B cell (primary cell): ENCODE data around the gene HS3ST3B1. TPM values are rescaled to one million over a fixed set of nuclear protein-coding genes. Genes with fewer than 3 reads are reported as not detected.

Experiments used
- ATAC-seq: fragments of 200-7000 bp; cut with Tn5 transposase; one replicate; pipeline ENCODE4 v1.10.0; 2021; ENCODE audit warnings: low read depth, mild to moderate bottlenecking, moderate number of reproducible peaks, moderate library complexity
- CTCF ChIA-PET: fragments of 350-600 bp; sonication (Branson Sonifier 250); formaldehyde crosslinking; loops from one replicate; lab custom pipeline; 2021; ENCODE audit warnings: antibody characterized with exemption, inconsistent platforms; lab: Charles Lee
- POLR2A ChIA-PET: fragments of 350-600 bp; sonication (Branson Sonifier 250); formaldehyde crosslinking; loops from one replicate; lab custom pipeline; 2021; ENCODE audit warnings: antibody characterized with exemption; lab: Charles Lee
- DNase-seq: peaks from one replicate; pipeline ENCODE4 v3.0.0; 2013
- H2AFZ ChIP-seq: 2 replicates; pipeline ENCODE4 v1.6.1; 2012; ENCODE audit warnings: mild to moderate bottlenecking, low read depth, low read length; ENCODE audit not compliant: insufficient read depth, poor library complexity, severe bottlenecking
- H3K27ac ChIP-seq, 2 donors: 1 replicate in 1 of 2; 2 replicates in 1 of 2; pipeline ENCODE4 v1.5.1; 2012 to 2013; ENCODE audit warnings: low read length in 2 of 2, mild to moderate bottlenecking in 2 of 2, moderate library complexity in 1 of 2
- H3K27me3 ChIP-seq, 4 experiments: fragments of 200-600 bp in 1 of 4; sonication (generic) in 1 of 4; replicated peaks in 1 of 4; 1 replicate in 2 of 4; 2 replicates in 2 of 4; pipeline versions ENCODE4 v1.6.1 to v1.7.0; 2013 to 2016; ENCODE audit warnings: low read length in 3 of 4, mild to moderate bottlenecking in 2 of 4, mixed read lengths in 1 of 4, moderate library complexity in 1 of 4; ENCODE audit not compliant: insufficient read depth in 4 of 4, control insufficient read depth in 3 of 4; ENCODE audit errors: control extremely low read depth in 1 of 4
- H3K36me3 ChIP-seq, 2 experiments: replicated peaks in 1 of 2; 1 replicate in 1 of 2; 2 replicates in 1 of 2; pipeline versions ENCODE4 v1.6.1 to v1.7.1; 2013; ENCODE audit warnings: low read length in 1 of 2; ENCODE audit not compliant: insufficient read depth in 2 of 2, control insufficient read depth in 1 of 2; ENCODE audit errors: control extremely low read depth in 1 of 2, extremely low read depth in 1 of 2
- H3K4me1 ChIP-seq, 2 donors: fragments of 200-600 bp in 1 of 2; sonication (generic) in 1 of 2; 1 replicate in 1 of 2; 2 replicates in 1 of 2; pipeline versions ENCODE4 v1.5.1 to v1.6.1; 2013 to 2017; ENCODE audit warnings: low read length in 2 of 2; ENCODE audit not compliant: control insufficient read depth in 2 of 2, insufficient read depth in 2 of 2
- H3K4me2 ChIP-seq: replicated peaks from 2 replicates; pipeline ENCODE3; 2012; ENCODE audit warnings: mild to moderate bottlenecking, low read depth, low read length; ENCODE audit not compliant: poor library complexity, severe bottlenecking
- H3K4me3 ChIP-seq, 5 experiments: fragments of 200-600 bp in 1 of 5; sonication (generic) in 1 of 5; 1 replicate in 3 of 5; 2 replicates in 2 of 5; pipeline versions ENCODE4 v1.5.1 to v1.7.0; 2011 to 2016; ENCODE audit warnings: low read length in 4 of 5, mild to moderate bottlenecking in 4 of 5, low read depth in 2 of 5, control low read depth in 1 of 5, moderate library complexity in 1 of 5; ENCODE audit not compliant: insufficient read depth in 1 of 5; ENCODE audit errors: control extremely low read depth in 1 of 5, extremely low read depth in 1 of 5
- H3K79me2 ChIP-seq: fragments of 200-600 bp; sonication (generic); one replicate; pipeline ENCODE4 v1.6.0; 2016; ENCODE audit warnings: low read length; ENCODE audit not compliant: control insufficient read depth, insufficient read depth
- H3K9ac ChIP-seq: fragments of 200-600 bp; sonication (generic); 2 replicates; pipeline ENCODE4 v1.6.1; 2017; ENCODE audit warnings: mild to moderate bottlenecking, low read length, moderate library complexity
- H3K9me3 ChIP-seq, 3 donors: one replicate each; pipeline versions ENCODE4 v1.6.1 to v1.7.1; 2013; ENCODE audit warnings: low read length in 2 of 3; ENCODE audit not compliant: control insufficient read depth in 2 of 3, insufficient read depth in 1 of 3; ENCODE audit errors: control extremely low read depth in 1 of 3
- H4K20me1 ChIP-seq: 2 replicates; pipeline ENCODE4 v1.6.0; 2012; ENCODE audit warnings: mild to moderate bottlenecking, low read length; ENCODE audit not compliant: insufficient read depth, control insufficient read depth, poor library complexity, severe bottlenecking
- H3K27ac Mint-ChIP-seq: one replicate; pipeline ENCODE4 v1.8.0; 2021; ENCODE audit warnings: mixed read lengths
- H3K27me3 Mint-ChIP-seq: one replicate; pipeline ENCODE4 v1.8.0; 2021; ENCODE audit warnings: mixed read lengths
- H3K4me1 Mint-ChIP-seq: one replicate; pipeline ENCODE4 v1.8.0; 2021; ENCODE audit warnings: mixed read lengths
- H3K4me3 Mint-ChIP-seq: one replicate; pipeline ENCODE4 v1.8.0; 2021; ENCODE audit warnings: mixed read lengths
- H3K9me3 Mint-ChIP-seq: one replicate; pipeline ENCODE4 v1.8.0; 2022; ENCODE audit warnings: mixed read lengths; ENCODE audit not compliant: insufficient read depth
- EZH2 ChIP-seq: IDR thresholded peaks from 2 replicates; pipeline ENCODE4 v1.6.1; 2012; ENCODE audit warnings: borderline replicate concordance, low read depth, mild to moderate bottlenecking, moderate library complexity, low read length; ENCODE audit not compliant: insufficient read depth, poor library complexity, severe bottlenecking
- WGBS: methylation state at CpG from one replicate; pipeline ENCODE4 v1.1.5; 2013; ENCODE audit warnings: missing lambda C conversion rate; ENCODE audit not compliant: insufficient coverage; 5-methylcytosine and 5-hydroxymethylcytosine counted together
- intact Hi-C: fragments of 100-400 bp; cut with micrococcal nuclease; formaldehyde crosslinking; loops from one replicate; pipeline ENCODE4 v1.10.0; 2022
- polyA plus RNA-seq: library from polyadenylated mRNA; depleted of rRNA; stranded (reverse); fragments of >200 nt; gene quantifications from 2 replicates; pipeline ENCODE4 v1.2.3, GENCODE V29; 2012
- total RNA-seq, 2 donors: library from RNA; stranded (reverse); fragments of 120-200 nt in 1 of 2; gene quantifications; 1 replicate in 1 of 2; 2 replicates in 1 of 2; pipeline versions ENCODE4 v1.2.3 to v1.2.4, GENCODE V29; 2013 to 2022
- TF ChIP-seq, protein P1 (sequence below): fragments of 200-600 bp; IDR thresholded peaks from one replicate; pipeline ENCODE4 v1.8.0; 2022; ENCODE audit warnings: antibody characterized with exemption, mild to moderate bottlenecking

The HS3ST3B1 gene
- total and polyA plus RNA-seq, 2 donors (not counting 1 experiment from before 2014, with no cell fraction given): 0.75 to 8.4 TPM

- H3K4me3 ChIP-seq: peak overlapping the region; percentile 59 to 76 (median 60)
- no peaks in the 10 kb centered on the region for H3K9me3 Mint-ChIP-seq
- peaks cover 52% of the 10 kb centered on the region for H3K4me1 Mint-ChIP-seq
These were observed 1.2 kb downstream of the HS3ST3B1 start for GRCh38 chr17:14302091-14302430.

More at GRCh38 chr17:14302091-14302430, 1.2 kb downstream of the HS3ST3B1 start:
- H3K4me3 Mint-ChIP-seq: peak overlapping the region; percentile 96
- H3K9ac ChIP-seq: peak overlapping the region; percentile 70
- H3K27ac Mint-ChIP-seq: peak overlapping the region; percentile 94
- H3K36me3 ChIP-seq: no peaks in the 10 kb centered on the region
- ATAC-seq: peak; percentile 23
- ChIA-PET CTCF (interaction anchor here (1.0 to 4.7 kb wide), 9 partner anchors 50 to 706 kb away, joined by 3 to 53 read pairs (median 5); no protein-coding TSS in a partner anchor), POLR2A (interaction anchor here (0.6 to 2.7 kb wide), 4 partner anchors 9 to 127 kb away, joined by 3 to 21 read pairs (median 4); no protein-coding TSS in a partner anchor)
- intact Hi-C loops: loop anchor here (1.0 to 5.0 kb wide), 7 partner anchors 49 to 1270 kb away; partner anchors contain the start of gene COX10
- H3K27me3 Mint-ChIP-seq: peaks cover 58% of the 10 kb centered on the region
- peaks cover 7% of the 10 kb centered on the region for H4K20me1 ChIP-seq
- peak overlapping the region; percentile 39 to 64 for H3K27ac ChIP-seq
- H3K4me1 ChIP-seq: peaks cover 51 to 56% of the 10 kb centered on the region in 2 donors
- H3K79me2 ChIP-seq: peaks cover 3% of the 10 kb centered on the region
- TF ChIP-seq, protein P1, sequence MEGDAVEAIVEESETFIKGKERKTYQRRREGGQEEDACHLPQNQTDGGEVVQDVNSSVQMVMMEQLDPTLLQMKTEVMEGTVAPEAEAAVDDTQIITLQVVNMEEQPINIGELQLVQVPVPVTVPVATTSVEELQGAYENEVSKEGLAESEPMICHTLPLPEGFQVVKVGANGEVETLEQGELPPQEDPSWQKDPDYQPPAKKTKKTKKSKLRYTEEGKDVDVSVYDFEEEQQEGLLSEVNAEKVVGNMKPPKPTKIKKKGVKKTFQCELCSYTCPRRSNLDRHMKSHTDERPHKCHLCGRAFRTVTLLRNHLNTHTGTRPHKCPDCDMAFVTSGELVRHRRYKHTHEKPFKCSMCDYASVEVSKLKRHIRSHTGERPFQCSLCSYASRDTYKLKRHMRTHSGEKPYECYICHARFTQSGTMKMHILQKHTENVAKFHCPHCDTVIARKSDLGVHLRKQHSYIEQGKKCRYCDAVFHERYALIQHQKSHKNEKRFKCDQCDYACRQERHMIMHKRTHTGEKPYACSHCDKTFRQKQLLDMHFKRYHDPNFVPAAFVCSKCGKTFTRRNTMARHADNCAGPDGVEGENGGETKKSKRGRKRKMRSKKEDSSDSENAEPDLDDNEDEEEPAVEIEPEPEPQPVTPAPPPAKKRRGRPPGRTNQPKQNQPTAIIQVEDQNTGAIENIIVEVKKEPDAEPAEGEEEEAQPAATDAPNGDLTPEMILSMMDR: no peak
- TF ChIP-seq EZH2: no peak
- H3K27me3 ChIP-seq: peaks cover 0 to 66% (median 33%) of the 10 kb centered on the region in 4 experiments
- peak overlapping the region; percentile 72 for H2AFZ ChIP-seq
- peaks cover 0 to 56% (median 5%) of the 10 kb centered on the region in 3 donors for H3K9me3 ChIP-seq
- peak; percentile 86 for DNase-seq
- H3K4me2 ChIP-seq: peak overlapping the region; percentile 94
- 0% methylated on average over 25 of the region's 25 CpGs for WGBS
